Endodermal cell (in vitro differentiated cells): ENCODE results near the gene RPL13. TPM values are rescaled to one million over a fixed set of nuclear protein-coding genes. Genes with fewer than 3 reads are reported as not detected.

ENCODE experiments used
- DNase-seq: peaks from one replicate; pipeline ENCODE4 v3.0.0-alpha.2; 2017
- H3K27ac ChIP-seq: 2 replicates; pipeline ENCODE4 v1.5.1; 2013; ENCODE audit warnings: mild to moderate bottlenecking, low read depth, low read length, moderate library complexity
- H3K27me3 ChIP-seq: 2 replicates; pipeline ENCODE4 v1.6.1; 2013; ENCODE audit warnings: mild to moderate bottlenecking, low read length, moderate library complexity; ENCODE audit not compliant: insufficient read depth, control insufficient read depth, poor library complexity, severe bottlenecking
- H3K36me3 ChIP-seq: 2 replicates; pipeline ENCODE4 v1.7.0; 2013; ENCODE audit warnings: mild to moderate bottlenecking, low read length, moderate library complexity; ENCODE audit not compliant: control insufficient read depth, insufficient read depth
- H3K4me1 ChIP-seq: one replicate; pipeline ENCODE4 v1.7.0; 2013; ENCODE audit warnings: low read length; ENCODE audit not compliant: control insufficient read depth, insufficient read depth
- H3K4me3 ChIP-seq: 2 replicates; pipeline ENCODE4 v1.5.1; 2013; ENCODE audit warnings: mild to moderate bottlenecking, low read length, moderate library complexity
- H3K9ac ChIP-seq: 2 replicates; pipeline ENCODE4 v1.6.1; 2013; ENCODE audit warnings: mild to moderate bottlenecking, low read length, moderate library complexity; ENCODE audit not compliant: poor library complexity, severe bottlenecking; ENCODE audit errors: extremely low read depth
- H3K9me3 ChIP-seq: 2 replicates; pipeline ENCODE4 v1.6.1; 2013; ENCODE audit warnings: mild to moderate bottlenecking, low read length, moderate library complexity; ENCODE audit not compliant: control insufficient read depth
- H3K27ac Mint-ChIP-seq: 2 replicates; pipeline ENCODE4 v1.8.0; 2020; ENCODE audit warnings: mixed read lengths
- H3K27me3 Mint-ChIP-seq: 2 replicates; pipeline ENCODE4 v1.8.0; 2021; ENCODE audit warnings: mild to moderate bottlenecking, mixed read lengths; ENCODE audit not compliant: insufficient read depth
- H3K36me3 Mint-ChIP-seq: 2 replicates; pipeline ENCODE4 v1.8.0; 2020; ENCODE audit warnings: low read depth, mixed read lengths
- H3K4me1 Mint-ChIP-seq: 2 replicates; pipeline ENCODE4 v1.8.0; 2020; ENCODE audit warnings: mixed read lengths
- H3K4me3 Mint-ChIP-seq: 2 replicates; pipeline ENCODE4 v1.8.0; 2020; ENCODE audit warnings: mild to moderate bottlenecking, moderate library complexity, mixed read lengths
- H3K9me3 Mint-ChIP-seq: 2 replicates; pipeline ENCODE4 v1.8.0; 2020; ENCODE audit warnings: mild to moderate bottlenecking, mixed read lengths
- WGBS, 2 experiments: methylation state at CpG; one replicate each; pipeline versions ENCODE4 v1.1.5 to v1.1.7; 2013; ENCODE audit warnings: missing lambda C conversion rate in 2 of 2, mixed read lengths in 1 of 2; ENCODE audit not compliant: insufficient coverage in 1 of 2, insufficient read length in 1 of 2; 5-methylcytosine and 5-hydroxymethylcytosine counted together
- total RNA-seq, 2 donors: library from RNA; stranded (reverse); fragmentation: NEBNext Ultra II Directional in 1 of 2; extraction: Animal tissue kit (Norgen Biotek cat#: 25700) in 1 of 2; gene quantifications; 2 replicates in 1 of 2; 3 replicates in 1 of 2; pipeline ENCODE4 v1.2.1, GENCODE V29; 2021
- TF ChIP-seq, protein P1 (sequence below): fragments of 200-600 bp; sonication (generic); conservative IDR thresholded peaks from 2 replicates; pipeline ENCODE4 v1.5.0; 2021; ENCODE audit warnings: antibody characterized with exemption, mild to moderate bottlenecking

Gene RPL13
- total RNA-seq, 2 donors from 2014 or later = 1,911 to 2,019 TPM

GRCh38 chr16:89565506-89566372, 5.3 kb downstream of the RPL13 start:
- WGBS, 2 experiments = 65 to 76% methylated on average over 28 to 46 of the region's 46 CpGs
- H3K27ac Mint-ChIP-seq = peak overlapping the region; percentile 79
- Histone ChIP-seq H3K9me3 (no peaks in the 10 kb centered on the region), H3K27me3 (no peaks in the 10 kb centered on the region), H3K4me1 (peaks cover 14% of the 10 kb centered on the region), H3K27ac (no peak overlapping the region), H3K9ac (no peak overlapping the region), H3K4me3 (no peak overlapping the region), H3K36me3 (peaks cover 41% of the 10 kb centered on the region)
- no peaks in the 10 kb centered on the region for H3K9me3 Mint-ChIP-seq
- H3K4me3 Mint-ChIP-seq = peak overlapping the region; percentile 94
- TF ChIP-seq, protein P1, sequence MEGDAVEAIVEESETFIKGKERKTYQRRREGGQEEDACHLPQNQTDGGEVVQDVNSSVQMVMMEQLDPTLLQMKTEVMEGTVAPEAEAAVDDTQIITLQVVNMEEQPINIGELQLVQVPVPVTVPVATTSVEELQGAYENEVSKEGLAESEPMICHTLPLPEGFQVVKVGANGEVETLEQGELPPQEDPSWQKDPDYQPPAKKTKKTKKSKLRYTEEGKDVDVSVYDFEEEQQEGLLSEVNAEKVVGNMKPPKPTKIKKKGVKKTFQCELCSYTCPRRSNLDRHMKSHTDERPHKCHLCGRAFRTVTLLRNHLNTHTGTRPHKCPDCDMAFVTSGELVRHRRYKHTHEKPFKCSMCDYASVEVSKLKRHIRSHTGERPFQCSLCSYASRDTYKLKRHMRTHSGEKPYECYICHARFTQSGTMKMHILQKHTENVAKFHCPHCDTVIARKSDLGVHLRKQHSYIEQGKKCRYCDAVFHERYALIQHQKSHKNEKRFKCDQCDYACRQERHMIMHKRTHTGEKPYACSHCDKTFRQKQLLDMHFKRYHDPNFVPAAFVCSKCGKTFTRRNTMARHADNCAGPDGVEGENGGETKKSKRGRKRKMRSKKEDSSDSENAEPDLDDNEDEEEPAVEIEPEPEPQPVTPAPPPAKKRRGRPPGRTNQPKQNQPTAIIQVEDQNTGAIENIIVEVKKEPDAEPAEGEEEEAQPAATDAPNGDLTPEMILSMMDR = peak; percentile 90
- peaks cover 13% of the 10 kb centered on the region for H3K27me3 Mint-ChIP-seq
- DNase-seq = peak; percentile 93
- H3K4me1 Mint-ChIP-seq = peaks cover 53% of the 10 kb centered on the region
- H3K36me3 Mint-ChIP-seq = peaks cover 35% of the 10 kb centered on the region

- Mint-ChIP-seq H3K36me3 (peaks cover 18% of the 10 kb centered on the region), H3K4me3 (no peak overlapping the region), H3K9me3 (no peaks in the 10 kb centered on the region), H3K27ac (no peak overlapping the region), H3K27me3 (peaks cover 25% of the 10 kb centered on the region), H3K4me1 (peaks cover 40% of the 10 kb centered on the region)
- Histone ChIP-seq H3K4me3 (no peak overlapping the region), H3K27ac (no peak overlapping the region), H3K9me3 (no peaks in the 10 kb centered on the region), H3K27me3 (no peaks in the 10 kb centered on the region), H3K4me1 (peaks cover 19% of the 10 kb centered on the region), H3K36me3 (peaks cover 21% of the 10 kb centered on the region), H3K9ac (no peak overlapping the region)
- TF ChIP-seq, protein P1 = no peak
- 86 to 87% methylated on average over 22 to 29 of the region's 30 CpGs for WGBS, 2 experiments
- peak; percentile 51 for DNase-seq
Measured at GRCh38 chr16:89567656-89568594, 7.4 kb downstream of the RPL13 start.

DNA sequence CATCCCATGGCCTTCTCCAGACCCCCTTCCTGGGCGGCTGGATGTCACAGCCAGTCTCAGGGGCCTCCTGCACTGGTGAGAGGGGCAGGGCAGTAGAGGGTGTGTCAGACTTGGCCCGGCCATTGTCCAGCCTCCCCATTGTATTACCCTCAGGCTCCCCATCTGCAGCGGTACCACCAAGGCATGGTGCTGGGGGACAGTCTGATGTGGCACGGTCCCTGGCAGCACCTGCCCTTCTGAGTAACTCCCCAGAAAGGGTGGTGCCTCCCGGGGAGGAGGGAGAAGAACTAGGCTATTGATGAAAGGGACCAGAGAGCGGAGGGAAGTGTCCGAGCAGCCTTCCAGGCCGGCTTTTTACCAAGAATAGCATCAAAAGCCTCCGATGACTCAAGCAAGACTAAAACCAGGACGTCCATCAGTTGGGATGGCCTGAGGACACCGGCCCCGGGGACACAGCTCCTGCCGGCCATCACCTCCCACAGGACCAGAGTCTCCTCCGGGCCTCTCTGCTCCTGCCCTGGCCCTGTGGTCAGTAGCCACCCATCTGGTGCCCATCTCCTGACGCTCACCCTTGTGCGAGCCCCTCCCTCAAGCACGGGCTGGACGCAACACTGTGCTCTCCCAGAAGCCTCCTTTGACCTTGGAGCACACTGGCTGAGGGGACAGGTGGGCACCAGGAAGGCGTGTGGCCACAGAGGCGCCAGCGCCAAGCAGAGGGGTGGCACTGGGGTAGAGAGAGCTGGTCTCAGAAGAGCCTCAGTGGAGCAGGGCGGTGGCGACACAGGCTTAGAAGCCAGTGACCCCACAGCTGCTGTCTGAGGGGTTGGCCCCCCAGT, 9.2 kb downstream of the RPL13 start:
- Mint-ChIP-seq H3K9me3 (no peaks in the 10 kb centered on the region), H3K27me3 (peaks cover 37% of the 10 kb centered on the region)

More for the DNA sequence above, 9.2 kb downstream of the RPL13 start:
- no peak for DNase-seq
- Histone ChIP-seq H3K27ac (no peak overlapping the region), H3K4me1 (peaks cover 15% of the 10 kb centered on the region), H3K9me3 (no peaks in the 10 kb centered on the region), H3K4me3 (no peak overlapping the region), H3K36me3 (peaks cover 3% of the 10 kb centered on the region), H3K27me3 (peaks cover under 1% of the 10 kb centered on the region), H3K9ac (no peak overlapping the region)
- H3K27ac Mint-ChIP-seq = no peak overlapping the region
- TF ChIP-seq, protein P1 = no peak
- 81 to 90% methylated on average over 18 to 23 of the region's 23 CpGs for WGBS, 2 experiments
- peaks cover 25% of the 10 kb centered on the region for H3K4me1 Mint-ChIP-seq
- no peaks in the 10 kb centered on the region for H3K36me3 Mint-ChIP-seq
- no peak overlapping the region for H3K4me3 Mint-ChIP-seq
